22Rv1 (cell line): Measurements from ENCODE around the gene LY86.

Experiments used
- H3K27ac ChIP-seq: fragments of 450-650 bp; 2 replicates; pipeline ENCODE4 v1.5.1; 2017
- ZFX ChIP-seq: fragments of 450-650 bp; IDR thresholded peaks from 2 replicates; pipeline ENCODE4 v1.6.1; 2017; ENCODE audit warnings: antibody characterized with exemption, borderline replicate concordance
- TF ChIP-seq, protein P1 (sequence below): fragments of 450-650 bp; IDR thresholded peaks from 2 replicates; pipeline ENCODE4 v1.5.1; 2017; ENCODE audit warnings: mild to moderate bottlenecking

Gene LY86

DNA sequence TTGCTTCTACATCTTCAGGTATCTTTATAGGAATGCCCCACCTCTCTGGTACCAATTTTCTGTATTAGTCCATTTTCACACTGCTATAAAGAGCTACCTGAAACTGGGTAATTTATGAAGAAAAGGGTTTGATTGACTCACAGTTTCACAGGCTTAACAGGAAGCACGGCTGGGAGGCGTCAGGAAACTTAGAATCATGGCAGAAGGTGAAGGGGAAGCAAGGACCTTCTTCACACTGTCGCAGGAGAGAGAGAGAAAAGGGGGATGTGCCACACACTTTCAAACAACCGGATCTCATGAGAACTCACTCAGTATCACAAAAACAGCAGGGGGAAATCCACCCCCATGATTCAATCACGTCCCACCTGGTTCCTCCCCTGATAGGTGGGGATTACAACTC, 24.4 kb upstream of the LY86 start:
- TF ChIP-seq, protein P1, sequence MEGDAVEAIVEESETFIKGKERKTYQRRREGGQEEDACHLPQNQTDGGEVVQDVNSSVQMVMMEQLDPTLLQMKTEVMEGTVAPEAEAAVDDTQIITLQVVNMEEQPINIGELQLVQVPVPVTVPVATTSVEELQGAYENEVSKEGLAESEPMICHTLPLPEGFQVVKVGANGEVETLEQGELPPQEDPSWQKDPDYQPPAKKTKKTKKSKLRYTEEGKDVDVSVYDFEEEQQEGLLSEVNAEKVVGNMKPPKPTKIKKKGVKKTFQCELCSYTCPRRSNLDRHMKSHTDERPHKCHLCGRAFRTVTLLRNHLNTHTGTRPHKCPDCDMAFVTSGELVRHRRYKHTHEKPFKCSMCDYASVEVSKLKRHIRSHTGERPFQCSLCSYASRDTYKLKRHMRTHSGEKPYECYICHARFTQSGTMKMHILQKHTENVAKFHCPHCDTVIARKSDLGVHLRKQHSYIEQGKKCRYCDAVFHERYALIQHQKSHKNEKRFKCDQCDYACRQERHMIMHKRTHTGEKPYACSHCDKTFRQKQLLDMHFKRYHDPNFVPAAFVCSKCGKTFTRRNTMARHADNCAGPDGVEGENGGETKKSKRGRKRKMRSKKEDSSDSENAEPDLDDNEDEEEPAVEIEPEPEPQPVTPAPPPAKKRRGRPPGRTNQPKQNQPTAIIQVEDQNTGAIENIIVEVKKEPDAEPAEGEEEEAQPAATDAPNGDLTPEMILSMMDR = no peak
- TF ChIP-seq ZFX = no peak
- no peak overlapping the region for H3K27ac ChIP-seq

DNA sequence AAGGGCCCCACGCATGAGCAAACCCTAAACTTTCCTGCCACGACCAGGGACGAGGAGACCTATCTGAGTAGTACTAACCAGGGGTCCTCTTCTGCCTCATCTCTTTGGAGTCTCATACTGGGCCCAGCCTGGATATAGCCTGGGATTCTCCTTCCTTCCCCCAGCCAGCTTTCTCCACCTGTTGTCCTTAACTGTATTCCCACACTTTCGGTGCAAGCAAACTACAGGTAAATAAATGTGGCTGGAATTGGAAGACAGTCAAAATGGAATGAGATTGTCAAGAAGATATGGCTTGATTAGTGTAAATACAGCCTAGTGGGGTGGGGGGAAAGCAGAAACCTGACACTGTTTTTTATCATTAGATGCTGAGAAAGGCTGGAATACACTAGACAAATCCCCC, 23.5 kb upstream of the LY86 start:
- TF ChIP-seq, protein P1 = no peak
- TF ChIP-seq ZFX = no peak
- H3K27ac ChIP-seq = no peak overlapping the region

DNA sequence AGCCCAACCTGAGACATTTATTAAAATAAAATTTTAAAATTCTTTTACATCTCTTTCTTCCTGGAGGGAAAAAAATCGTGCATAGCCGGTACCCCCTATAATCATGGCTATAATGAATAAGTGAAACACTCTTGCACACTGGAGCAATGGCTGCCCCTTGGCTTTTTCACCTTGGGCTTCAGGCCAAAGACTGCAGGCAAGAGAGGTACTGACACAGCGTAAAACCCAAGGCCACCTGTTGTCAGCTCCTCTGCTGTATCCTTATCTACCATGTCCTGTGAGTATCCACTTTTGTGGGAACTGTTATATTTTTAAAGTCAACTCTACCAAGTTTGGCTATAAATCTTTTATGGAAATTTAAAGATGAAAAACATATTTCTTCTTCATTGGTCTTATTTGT, 23.0 kb upstream of the LY86 start:
- no peak for TF ChIP-seq ZFX
- TF ChIP-seq, protein P1 = no peak
- H3K27ac ChIP-seq = no peak overlapping the region

DNA sequence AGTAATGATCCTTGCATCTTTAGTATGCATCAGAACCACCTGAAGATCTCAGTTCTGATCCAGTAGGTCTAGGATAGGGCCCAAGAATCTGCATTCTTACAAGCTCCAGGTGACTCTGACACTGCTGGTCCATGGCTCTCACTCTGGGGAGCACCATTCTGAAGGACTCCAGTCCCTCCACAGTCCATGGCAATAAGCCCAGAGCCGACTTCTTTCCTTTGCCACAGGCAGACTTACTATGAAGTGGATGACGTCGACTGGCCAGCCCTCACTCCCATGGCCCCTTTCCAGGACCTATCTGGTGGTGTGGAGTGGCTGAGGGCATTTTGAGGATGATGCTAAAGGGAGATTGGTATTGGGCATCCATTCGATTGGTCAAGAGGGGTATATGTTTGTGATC, 21.8 kb upstream of the LY86 start:
- no peak overlapping the region for H3K27ac ChIP-seq
- TF ChIP-seq, protein P1 = no peak
- no peak for TF ChIP-seq ZFX

DNA sequence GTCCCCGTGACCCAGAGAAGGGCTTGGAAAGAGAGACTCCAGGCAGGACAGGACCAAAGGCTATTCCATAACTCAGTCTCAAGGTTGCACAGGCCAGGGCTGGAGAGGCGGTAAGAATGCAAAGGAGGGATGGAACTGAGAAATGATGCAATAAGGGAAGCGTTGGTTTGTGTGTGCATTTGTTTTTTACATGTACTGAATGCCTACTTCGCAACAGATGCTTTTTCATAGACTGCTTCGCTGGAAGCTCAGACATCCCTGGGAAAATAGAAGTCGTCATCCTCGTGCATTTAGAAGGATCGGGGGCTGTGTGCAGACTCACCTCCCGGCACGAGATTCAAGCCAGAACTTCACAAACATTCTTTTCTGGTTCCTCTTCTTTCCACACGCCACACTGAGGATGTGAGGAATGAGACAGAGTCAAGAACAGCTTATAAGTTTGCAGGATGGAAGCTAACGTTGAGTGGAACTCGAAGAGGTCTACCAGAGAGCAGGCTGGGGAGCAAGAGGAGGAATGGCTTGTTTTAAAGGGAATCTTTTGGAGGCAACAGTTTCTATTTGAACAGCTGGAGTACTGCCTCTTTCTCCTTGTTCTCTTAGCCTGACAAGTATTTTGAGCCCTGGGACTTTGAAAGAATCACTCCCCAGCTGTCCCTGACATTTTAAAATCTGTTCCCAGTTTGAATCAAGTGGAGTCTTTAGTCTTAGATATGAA, 19.3 kb upstream of the LY86 start:
- TF ChIP-seq, protein P1 = no peak
- TF ChIP-seq ZFX = no peak

DNA sequence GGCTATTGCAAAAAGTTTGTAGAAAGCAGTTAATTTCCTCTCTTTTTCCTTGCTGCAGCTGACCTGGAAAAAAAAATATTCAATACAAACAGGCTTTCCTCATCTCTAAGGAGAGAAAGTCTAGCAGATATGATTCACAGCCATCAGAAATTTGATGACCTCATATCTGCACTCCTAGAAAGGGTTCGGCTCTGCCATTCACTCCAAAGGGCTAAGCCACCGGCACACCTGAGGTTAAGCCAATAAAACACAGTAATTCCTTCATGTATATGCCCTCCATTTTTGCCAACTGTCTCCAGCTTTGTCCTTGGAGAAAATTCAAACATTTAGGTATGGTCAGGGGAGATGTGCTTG, 18.7 kb upstream of the LY86 start:
- TF ChIP-seq ZFX = no peak
- TF ChIP-seq, protein P1 = no peak
- no peak overlapping the region for H3K27ac ChIP-seq

More for the DNA sequence above, 19.3 kb upstream of the LY86 start:
- no peak overlapping the region for H3K27ac ChIP-seq

DNA sequence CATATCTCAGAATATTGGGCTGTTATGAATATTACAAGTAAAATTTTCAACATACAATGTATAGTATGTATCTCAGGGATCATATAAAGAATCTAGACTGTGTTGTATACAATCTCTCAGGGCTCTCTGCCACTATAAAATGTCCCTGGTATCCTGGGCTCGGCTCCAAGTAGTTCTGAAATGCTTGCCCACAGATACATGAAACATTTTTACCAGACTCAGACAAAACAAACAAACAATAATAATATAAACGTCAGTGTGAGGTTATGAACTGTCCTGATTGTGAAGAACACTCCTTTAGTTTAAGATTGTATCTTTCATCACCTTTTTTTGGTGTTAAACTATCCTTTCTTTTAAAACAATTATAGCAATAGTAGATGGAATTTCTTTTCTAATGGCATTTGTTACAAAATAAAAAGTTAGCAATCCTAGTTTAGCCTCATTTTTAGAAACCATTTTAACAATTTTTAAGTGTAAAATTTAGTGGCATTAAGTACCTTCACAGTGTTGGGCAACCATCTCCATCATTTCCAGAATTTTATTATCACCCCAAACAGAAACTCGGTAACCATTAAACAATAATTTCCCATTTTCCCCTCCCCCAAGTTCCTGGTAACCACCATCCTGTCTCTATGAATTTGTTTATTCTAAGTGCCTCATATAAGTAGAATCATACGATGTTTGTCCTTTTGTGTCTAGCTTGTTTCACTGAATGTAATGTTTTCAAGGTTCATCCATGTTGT, 17.4 kb upstream of the LY86 start:
- TF ChIP-seq, protein P1 = no peak
- no peak for TF ChIP-seq ZFX
- H3K27ac ChIP-seq = no peak overlapping the region
